Measurements from ENCODE around the gene RNU1-3. TPM values are rescaled to one million over a fixed set of nuclear protein-coding genes. Genes with fewer than 3 reads are reported as not detected.
A peak's percentile ranks its signal among the peaks of the same experiment; 100 is the strongest.

Gene RNU1-3
- total and polyA plus RNA-seq, 9 of the 15 experiments (the other 6 are each of a cell fraction or from before 2014, with no cell fraction given) = under 0.01 to 32,823 (median 2,538) TPM; not detected in 4

- no peak for TF ChIP-seq ZBTB26 (CRISPR knock-in tag; IDR thresholded peaks at IDR 0.05)
- no peak for TF ChIP-seq THRA (IDR thresholded peaks at IDR 0.05)
- no peak for TF ChIP-seq ZNF408 (CRISPR knock-in tag; IDR thresholded peaks at IDR 0.05; ENCODE audit: low read depth)
- no peak for TF ChIP-seq ELF2 (CRISPR knock-in tag; IDR thresholded peaks at IDR 0.05)
- peak; percentile 38 for TF ChIP-seq WHSC1 (IDR thresholded peaks at IDR 0.05; ENCODE audit: low read length)
- 0 out of 2 replicates have a peak, but pooled peaks have one; percentile 18 for TF ChIP-seq ZBTB1 (CRISPR knock-in tag; IDR thresholded peaks at IDR 0.05; ENCODE audit: borderline replicate concordance, low read depth)
- peak; percentile 75 for TF ChIP-seq FIP1L1 (IDR thresholded peaks at IDR 0.05; ENCODE audit: low read depth, low read length, poor library complexity, severe bottlenecking)
- TF ChIP-seq PTRF (tag; IDR thresholded peaks at IDR 0.05) = no peak
- TF ChIP-seq, protein P1, sequence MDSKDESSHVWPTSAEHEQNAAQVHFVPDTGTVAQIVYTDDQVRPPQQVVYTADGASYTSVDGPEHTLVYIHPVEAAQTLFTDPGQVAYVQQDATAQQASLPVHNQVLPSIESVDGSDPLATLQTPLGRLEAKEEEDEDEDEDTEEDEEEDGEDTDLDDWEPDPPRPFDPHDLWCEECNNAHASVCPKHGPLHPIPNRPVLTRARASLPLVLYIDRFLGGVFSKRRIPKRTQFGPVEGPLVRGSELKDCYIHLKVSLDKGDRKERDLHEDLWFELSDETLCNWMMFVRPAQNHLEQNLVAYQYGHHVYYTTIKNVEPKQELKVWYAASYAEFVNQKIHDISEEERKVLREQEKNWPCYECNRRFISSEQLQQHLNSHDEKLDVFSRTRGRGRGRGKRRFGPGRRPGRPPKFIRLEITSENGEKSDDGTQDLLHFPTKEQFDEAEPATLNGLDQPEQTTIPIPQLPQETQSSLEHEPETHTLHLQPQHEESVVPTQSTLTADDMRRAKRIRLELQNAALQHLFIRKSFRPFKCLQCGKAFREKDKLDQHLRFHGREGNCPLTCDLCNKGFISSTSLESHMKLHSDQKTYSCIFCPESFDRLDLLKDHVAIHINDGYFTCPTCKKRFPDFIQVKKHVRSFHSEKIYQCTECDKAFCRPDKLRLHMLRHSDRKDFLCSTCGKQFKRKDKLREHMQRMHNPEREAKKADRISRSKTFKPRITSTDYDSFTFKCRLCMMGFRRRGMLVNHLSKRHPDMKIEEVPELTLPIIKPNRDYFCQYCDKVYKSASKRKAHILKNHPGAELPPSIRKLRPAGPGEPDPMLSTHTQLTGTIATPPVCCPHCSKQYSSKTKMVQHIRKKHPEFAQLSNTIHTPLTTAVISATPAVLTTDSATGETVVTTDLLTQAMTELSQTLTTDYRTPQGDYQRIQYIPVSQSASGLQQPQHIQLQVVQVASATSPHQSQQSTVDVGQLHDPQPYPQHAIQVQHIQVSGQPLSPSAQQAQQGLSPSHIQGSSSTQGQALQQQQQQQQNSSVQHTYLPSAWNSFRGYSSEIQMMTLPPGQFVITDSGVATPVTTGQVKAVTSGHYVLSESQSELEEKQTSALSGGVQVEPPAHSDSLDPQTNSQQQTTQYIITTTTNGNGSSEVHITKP (IDR thresholded peaks at IDR 0.05; ENCODE audit: partially characterized antibody) = no peak
- peak; percentile 88 for TF ChIP-seq POLR2G (IDR thresholded peaks at IDR 0.05; ENCODE audit: low read depth, low read length)
- TF ChIP-seq ARID1B (IDR thresholded peaks at IDR 0.05) = no peak
- TF ChIP-seq NFYB (IDR thresholded peaks at IDR 0.05; ENCODE audit: extremely low read depth, insufficient read length) = no peak
- no peak; the same call in 1 of the 2 replicates for TF ChIP-seq STAG1 (CRISPR knock-in tag; IDR thresholded peaks at IDR 0.05; ENCODE audit: borderline replicate concordance)
- no peak for TF ChIP-seq RBBP5 (IDR thresholded peaks at IDR 0.05; ENCODE audit: borderline replicate concordance, insufficient read depth, low read length, poor library complexity, severe bottlenecking)
- TF ChIP-seq TEAD1 (CRISPR knock-in tag; IDR thresholded peaks at IDR 0.05) = peak in 1 of 2 experiments; percentile 57; a peak in 1 of 4 replicates
- TF ChIP-seq ZNF707 (CRISPR knock-in tag; conservative IDR thresholded peaks at IDR 0.05) = no peak
- TF ChIP-seq, protein P2, sequence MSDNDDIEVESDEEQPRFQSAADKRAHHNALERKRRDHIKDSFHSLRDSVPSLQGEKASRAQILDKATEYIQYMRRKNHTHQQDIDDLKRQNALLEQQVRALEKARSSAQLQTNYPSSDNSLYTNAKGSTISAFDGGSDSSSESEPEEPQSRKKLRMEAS (CRISPR knock-in tag; IDR thresholded peaks at IDR 0.05) = peak; percentile 65
- no peak for TF ChIP-seq SLC30A9 (CRISPR knock-in tag; IDR thresholded peaks at IDR 0.05)
- TF ChIP-seq ZKSCAN8 (CRISPR knock-in tag; IDR thresholded peaks at IDR 0.05) = no peak
- no peak for TF ChIP-seq NRF1 (conservative IDR thresholded peaks at IDR 0.05 in 1 of 2, IDR thresholded peaks at IDR 0.05 in 1 of 2)
These were observed 41.0 kb downstream of the RNU1-3 start (continued) for GRCh38 chr1:16625497-16626408.
